Epidermal melanocyte (primary cell): ENCODE data around the gene LRRC37A3.
"Not testable (repeated sequence)": the region's sequence is repeated elsewhere in the genome, so short reads cannot be mapped to it uniquely, and the experiment has no call there.

Experiments
- DNase-seq: peaks from one replicate; pipeline ENCODE4 v3.0.0; 2011; ENCODE audit warnings: low spot score; ENCODE audit not compliant: insufficient read length

Gene LRRC37A3

GRCh38 chr17:64926430-64926829 lies 7.2 kb upstream of the LRRC37A3 start:
- not testable (repeated sequence) for DNase-seq

DNA sequence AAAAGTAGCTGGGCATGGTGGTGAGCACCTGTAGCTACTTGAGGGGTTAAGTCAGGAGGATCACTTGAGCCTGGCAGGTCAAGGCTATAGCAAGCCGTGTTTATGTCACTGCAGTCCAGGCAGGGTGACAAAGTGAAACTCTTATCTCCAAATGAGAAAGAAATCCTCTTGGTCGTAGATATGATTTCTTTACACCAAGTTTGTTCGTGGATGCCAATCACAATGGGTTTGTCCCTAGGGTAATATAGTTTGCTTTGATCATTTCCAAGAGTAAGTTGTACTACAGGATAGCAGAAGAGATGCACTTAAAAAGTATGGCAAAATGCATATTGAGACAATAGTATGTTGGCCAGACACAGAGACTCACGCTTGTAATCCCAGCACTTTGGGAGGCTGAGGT lies 6.0 kb upstream of the LRRC37A3 start:
- not testable (repeated sequence) for DNase-seq

GRCh38 chr17:64923051-64923568 lies 3.8 kb upstream of the LRRC37A3 start:
- not testable (repeated sequence) for DNase-seq

DNA sequence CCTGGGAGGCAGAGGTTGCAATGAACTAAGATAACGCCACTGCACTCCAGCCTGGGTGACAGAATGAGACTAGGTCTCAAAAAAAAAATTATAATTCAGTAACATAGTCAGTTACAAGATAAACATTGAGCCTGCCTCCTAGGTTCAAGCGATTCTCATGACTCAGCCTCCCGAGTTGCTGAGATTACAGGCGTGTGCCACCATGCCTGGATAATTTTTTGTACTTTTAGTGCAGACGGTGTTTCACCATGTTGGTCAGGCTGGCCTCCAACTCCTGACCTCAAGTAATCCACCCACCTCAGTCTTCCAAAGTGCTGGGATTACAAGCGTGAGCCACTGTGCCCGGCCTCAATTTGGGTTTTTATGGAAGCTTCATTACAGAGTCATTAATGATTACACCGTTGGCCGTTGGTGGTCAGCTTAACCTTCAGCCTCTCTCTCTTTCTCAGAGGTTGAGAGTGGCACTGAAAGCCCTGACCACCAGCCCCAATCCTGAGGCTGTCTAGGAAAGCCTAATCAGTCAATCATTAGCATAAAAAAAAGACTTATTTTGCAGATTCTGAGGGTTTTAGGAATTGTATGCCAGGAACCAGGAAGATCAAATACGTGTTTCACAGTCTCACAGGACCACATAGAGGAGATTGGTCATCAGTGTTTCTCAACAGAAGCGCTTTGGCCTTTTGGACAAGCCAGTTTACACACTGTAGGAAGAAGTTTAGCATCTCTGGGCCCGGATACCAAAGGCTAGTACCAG lies 1.3 kb upstream of the LRRC37A3 start:
- DNase-seq, result no peak

- DNase-seq, result no peak
Measured at GRCh38 chr17:64920026-64920418, 744 bp upstream of the LRRC37A3 start.

- not testable (repeated sequence) for DNase-seq
Measured at GRCh38 chr17:64918842-64919288, 413 bp downstream of the LRRC37A3 start.

DNA sequence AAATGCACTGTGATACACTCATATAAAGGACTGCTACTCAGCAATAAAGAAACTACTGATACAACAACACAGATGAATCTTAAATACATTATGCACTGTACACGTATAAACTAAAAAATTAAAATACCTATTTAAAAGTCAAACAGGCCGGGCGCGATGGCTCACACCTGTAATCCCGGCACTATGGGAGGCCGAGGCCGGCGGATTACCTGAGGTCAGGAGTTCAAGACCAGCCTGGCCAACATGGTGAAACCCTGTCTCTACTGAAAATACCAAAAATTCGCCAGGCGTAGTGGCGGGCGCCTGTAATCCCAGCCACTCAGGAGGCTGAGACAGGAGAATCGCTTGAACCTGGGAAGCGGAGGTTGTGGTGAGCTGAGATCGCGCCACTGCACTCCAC lies 1.7 kb downstream of the LRRC37A3 start:
- not testable (repeated sequence) for DNase-seq

- DNase-seq, result not testable (repeated sequence)
Measured at GRCh38 chr17:64915244-64915643, 4.0 kb downstream of the LRRC37A3 start.

- not testable (repeated sequence) for DNase-seq
Measured at GRCh38 chr17:64910191-64910514, 9.1 kb downstream of the LRRC37A3 start.

GRCh38 chr17:64909511-64910190 lies 9.6 kb downstream of the LRRC37A3 start:
- not testable (repeated sequence) for DNase-seq

DNA sequence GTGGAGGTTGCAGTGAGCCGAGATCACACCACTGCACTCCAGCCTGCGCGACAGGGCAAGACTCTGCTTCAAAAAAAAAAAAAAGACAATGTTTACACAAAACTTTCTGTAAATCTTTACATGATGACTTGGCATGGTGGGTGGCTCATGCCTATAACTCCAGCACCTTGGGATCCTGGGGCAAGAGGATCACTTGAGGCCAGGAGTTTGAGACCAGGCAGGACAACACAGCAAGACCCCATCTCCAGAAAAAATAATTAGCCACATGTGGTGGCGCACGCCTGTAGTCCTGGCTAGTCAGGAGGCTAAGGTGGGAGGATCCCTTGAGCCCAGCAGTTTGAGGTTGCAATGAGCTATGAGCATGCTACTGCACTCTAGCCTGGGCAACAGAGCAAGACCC lies 15.2 kb downstream of the LRRC37A3 start:
- not testable (repeated sequence) for DNase-seq

- DNase-seq, result not testable (repeated sequence)
Measured at GRCh38 chr17:64897136-64897535, 22.1 kb downstream of the LRRC37A3 start.

DNA sequence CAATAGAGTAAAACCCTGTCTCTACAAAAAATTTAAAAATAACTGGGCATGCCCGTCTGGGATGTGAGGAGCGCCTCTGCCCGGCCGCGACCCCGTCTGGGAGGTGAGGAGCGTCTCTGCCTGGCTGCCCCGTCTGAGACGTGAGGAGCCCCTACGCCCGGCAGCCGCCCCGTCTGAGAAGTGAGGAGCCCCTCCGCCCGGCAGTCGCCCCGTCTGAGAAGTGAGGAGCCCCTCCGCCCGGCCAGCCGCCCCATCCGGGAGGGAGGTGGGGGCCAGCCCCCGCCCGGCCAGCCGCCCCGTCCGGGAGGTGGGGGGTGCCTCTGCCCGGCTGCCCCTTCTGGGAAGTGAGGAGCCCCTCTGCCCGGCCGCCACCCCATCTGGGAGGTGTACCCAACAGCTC lies 45.1 kb downstream of the LRRC37A3 start:
- not testable (repeated sequence) for DNase-seq

DNA sequence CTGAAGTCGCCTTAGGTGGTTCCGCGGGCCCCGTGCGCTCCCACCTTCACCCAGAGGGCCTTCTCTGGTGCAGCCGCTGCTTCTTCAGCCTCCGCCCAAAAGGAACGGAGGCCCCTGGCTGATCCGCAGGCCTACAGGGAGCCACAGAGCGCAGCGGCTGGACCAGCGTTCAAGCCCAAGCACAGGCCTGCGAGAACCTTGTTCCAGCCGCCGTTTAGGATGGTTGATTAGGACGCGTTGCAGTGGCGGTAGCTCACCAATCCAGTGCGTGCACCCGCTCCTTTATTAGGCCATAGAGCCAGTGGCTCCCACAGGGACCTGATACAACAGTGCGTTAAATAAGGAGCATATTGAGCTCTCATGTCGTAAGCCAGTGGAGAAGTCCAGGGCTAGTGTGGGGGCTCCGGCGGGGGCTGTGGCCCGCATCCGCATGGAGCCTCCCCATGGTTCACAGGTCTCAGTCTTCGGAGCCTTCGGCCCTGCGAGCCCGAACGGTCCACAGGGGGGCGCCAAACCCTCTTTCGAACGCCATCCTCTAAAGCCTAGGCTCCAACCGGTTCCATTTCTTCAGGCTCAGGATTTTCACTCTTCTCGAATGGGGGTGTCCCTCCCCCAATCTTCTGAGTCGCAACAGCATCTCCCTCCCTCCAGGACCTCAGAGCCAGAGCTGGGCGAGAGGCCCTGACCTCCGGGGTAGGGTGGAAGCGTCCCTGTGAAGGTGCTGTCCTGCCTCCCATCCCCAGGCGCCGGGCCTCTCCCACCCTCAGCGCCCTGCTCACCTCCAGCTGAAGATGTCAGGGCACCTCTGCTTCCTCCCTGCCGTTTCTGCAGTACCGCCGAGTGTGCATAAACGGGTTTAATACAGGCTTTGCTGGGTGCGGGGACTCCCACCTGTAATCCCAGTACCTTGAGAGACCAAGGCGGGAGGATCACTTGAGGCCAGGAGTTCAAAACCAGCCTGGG lies 71.5 kb downstream of the LRRC37A3 start:
- DNase-seq, result not testable (repeated sequence)

DNA sequence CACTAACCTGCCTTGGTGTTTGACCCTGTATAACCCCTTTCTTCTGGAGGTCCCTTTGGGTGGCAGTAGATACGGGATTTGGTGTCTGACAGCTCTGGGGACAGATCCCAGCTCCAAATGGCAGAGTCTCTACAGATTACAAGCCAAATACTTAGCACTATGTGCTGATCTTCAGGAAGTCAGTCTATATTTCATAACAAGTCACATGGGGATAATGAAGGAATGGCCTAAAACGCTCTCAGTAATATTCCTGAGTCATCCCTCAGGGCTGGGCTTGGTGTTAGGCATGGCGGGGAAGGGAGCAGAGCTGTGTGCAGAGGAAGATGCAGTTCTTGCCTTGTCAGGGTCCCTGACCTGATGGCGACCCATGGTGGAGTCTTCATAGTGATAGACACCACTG lies 72.4 kb downstream of the LRRC37A3 start:
- DNase-seq, result not testable (repeated sequence)

DNA sequence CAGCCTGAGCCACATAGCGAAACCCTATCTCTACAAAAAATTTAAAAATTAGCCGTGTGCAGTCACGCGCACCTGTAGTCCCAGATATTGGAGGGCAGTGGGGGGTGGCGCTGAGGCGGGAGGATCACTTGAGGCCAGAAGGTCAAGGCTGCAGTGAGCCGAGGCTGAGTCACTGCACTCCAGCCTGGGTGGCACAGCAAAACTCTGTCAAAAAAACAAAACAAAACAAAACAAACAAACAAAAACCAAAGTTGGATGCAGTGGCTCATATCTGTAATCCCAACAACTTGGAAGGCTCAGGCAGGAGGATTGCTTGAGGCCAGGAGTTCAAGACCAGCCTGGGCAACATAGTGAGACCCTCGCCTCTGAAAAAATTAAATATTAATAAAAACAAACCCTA lies 75.4 kb downstream of the LRRC37A3 start:
- DNase-seq, result not testable (repeated sequence)

DNA sequence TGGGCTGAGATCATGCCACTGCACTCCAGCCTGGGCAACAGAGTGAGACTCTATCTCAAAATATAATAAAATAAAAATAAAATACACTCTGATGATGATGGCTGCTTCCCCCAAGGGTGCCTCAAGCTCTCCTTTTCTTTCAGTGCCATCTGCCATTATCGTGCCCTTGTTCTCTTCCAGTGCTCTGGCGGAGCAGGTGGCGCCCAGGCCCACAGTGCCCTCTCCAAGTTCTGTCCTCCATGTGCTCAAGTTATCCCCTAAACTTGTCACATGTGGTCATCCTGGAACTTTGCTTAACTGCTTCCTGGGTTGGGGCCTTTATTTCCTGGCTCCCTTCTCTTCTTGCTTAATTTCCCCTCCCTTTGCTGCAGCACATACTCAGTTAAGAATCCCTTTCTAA lies 76.4 kb downstream of the LRRC37A3 start:
- DNase-seq, result not testable (repeated sequence)

DNA sequence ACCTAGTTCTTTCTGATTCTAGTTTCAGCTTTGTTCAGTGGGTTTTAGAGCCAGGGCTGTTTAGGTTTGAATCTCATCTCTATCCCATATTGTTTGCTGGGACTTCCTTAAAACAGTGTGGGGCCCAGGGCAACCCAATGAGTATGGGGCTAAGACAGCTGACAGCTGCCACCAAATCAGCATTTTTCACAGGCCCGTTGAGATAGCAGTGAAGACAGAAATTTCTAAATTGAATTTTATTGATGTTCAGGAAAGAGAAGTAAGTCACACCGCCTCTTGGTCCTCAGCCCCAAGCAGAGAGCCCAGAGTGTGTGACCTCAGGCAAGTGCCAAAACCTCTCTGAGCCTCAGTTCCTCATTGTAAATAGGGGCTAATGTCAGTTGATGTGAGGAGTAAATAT lies 78.3 kb downstream of the LRRC37A3 start:
- not testable (repeated sequence) for DNase-seq

GRCh38 chr17:64838513-64838912 lies 80.8 kb downstream of the LRRC37A3 start:
- not testable (repeated sequence) for DNase-seq

GRCh38 chr17:64837018-64837761 lies 82.1 kb downstream of the LRRC37A3 start:
- peak; percentile 59 for DNase-seq

DNA sequence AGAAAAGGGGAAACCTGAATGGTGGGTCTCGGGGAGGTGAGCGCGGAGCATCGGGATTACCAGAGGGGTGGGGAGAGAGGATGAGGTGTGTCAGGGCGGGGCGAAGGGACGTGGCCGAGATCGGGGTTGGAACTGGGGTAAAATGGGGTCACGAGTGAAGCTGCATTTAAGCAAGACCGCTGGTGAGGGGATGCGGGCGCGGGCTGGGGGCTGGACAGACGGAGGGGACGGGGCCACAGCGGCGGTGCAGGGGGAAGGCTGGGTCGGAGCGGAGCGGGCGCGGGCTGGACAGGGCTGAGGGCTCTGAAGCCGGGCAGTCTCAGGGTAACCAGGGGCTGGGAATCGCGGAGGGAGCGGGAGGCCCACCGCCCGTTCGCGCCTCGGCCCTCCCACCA lies 82.7 kb downstream of the LRRC37A3 start:
- not testable (repeated sequence) for DNase-seq
